H1 (cell line): ENCODE measurements around the gene MPHOSPH10. TPM values are rescaled to one million over a fixed set of nuclear protein-coding genes. Genes with fewer than 3 reads are reported as not detected.

Experiments
- CTCF ChIA-PET: fragments of 300-600 bp; sonication (Branson Sonifier 250); formaldehyde crosslinking; loops from one replicate; lab custom pipeline; 2021; ENCODE audit not compliant: partially characterized antibody; lab: Charles Lee
- POLR2A ChIA-PET: fragments of 300-600 bp; sonication (Branson Sonifier 250); formaldehyde crosslinking; loops from one replicate; lab custom pipeline; 2021; ENCODE audit warnings: inconsistent platforms; ENCODE audit not compliant: partially characterized antibody; lab: Charles Lee
- DNase-seq, 2 experiments: peaks; one replicate each; pipeline versions ENCODE4 v3.0.0 to v3.0.0-alpha.2; 2010 to 2022; ENCODE audit warnings: low spot score in 2 of 2, low read depth in 1 of 2, mixed read lengths in 1 of 2
- FAIRE-seq: peaks from 2 replicates; lab custom pipeline; 2011; peaks lifted over from hg19 to GRCh38; lab: Jason Lieb, UNC
- H2AFZ ChIP-seq: 2 replicates; pipeline ENCODE4 v1.8.1; 2012; ENCODE audit warnings: low read length, inconsistent platforms
- H2AK5ac ChIP-seq: 2 replicates; pipeline ENCODE4 v1.6.1; 2013; ENCODE audit warnings: low read depth, low read length
- H2BK120ac ChIP-seq: replicated peaks from 2 replicates; pipeline ENCODE3; 2013; ENCODE audit warnings: low read depth, low read length, inconsistent platforms
- H2BK12ac ChIP-seq: 2 replicates; pipeline ENCODE4 v1.6.1; 2013; ENCODE audit warnings: low read depth, low read length
- H2BK15ac ChIP-seq: 2 replicates; pipeline ENCODE4 v1.6.1; 2013; ENCODE audit warnings: low read length
- H2BK20ac ChIP-seq: 2 replicates; pipeline ENCODE4 v1.6.1; 2013; ENCODE audit warnings: low read length
- H2BK5ac ChIP-seq: 2 replicates; pipeline ENCODE4 v1.6.1; 2013; ENCODE audit warnings: low read depth, low read length
- H3K14ac ChIP-seq: 2 replicates; pipeline ENCODE4 v1.6.1; 2013; ENCODE audit warnings: inconsistent platforms; ENCODE audit not compliant: insufficient read length
- H3K18ac ChIP-seq: 2 replicates; pipeline ENCODE4 v1.6.1; 2013; ENCODE audit warnings: low read length; ENCODE audit errors: extremely low read depth
- H3K23ac ChIP-seq: 2 replicates; pipeline ENCODE4 v1.6.1; 2013; ENCODE audit warnings: inconsistent platforms; ENCODE audit not compliant: insufficient read length
- H3K23me2 ChIP-seq: 2 replicates; pipeline ENCODE4 v1.6.1; 2013; ENCODE audit warnings: low read depth, low read length
- H3K27ac ChIP-seq: 2 replicates; pipeline ENCODE4 v1.6.1; 2011; ENCODE audit warnings: low read depth, low read length, inconsistent platforms
- H3K27me3 ChIP-seq, 4 experiments: replicated peaks in 1 of 4; 1 replicate in 1 of 4; 2 replicates in 3 of 4; pipeline versions ENCODE4 v1.6.1 to v1.8.1; 2011 to 2013; ENCODE audit warnings: low read length in 3 of 4, mild to moderate bottlenecking in 3 of 4, inconsistent platforms in 2 of 4, mixed read lengths in 2 of 4, moderate library complexity in 1 of 4; ENCODE audit not compliant: control insufficient read depth in 3 of 4, insufficient read depth in 3 of 4; ENCODE audit errors: extremely low read depth in 1 of 4
- H3K36me3 ChIP-seq, 4 experiments: 2 replicates each; pipeline versions ENCODE4 v1.6.1 to v1.8.1; 2011 to 2013; ENCODE audit warnings: mild to moderate bottlenecking in 4 of 4, low read length in 3 of 4, moderate library complexity in 2 of 4, control low read depth in 1 of 4, inconsistent platforms in 1 of 4; ENCODE audit not compliant: insufficient read depth in 4 of 4, control insufficient read depth in 2 of 4
- H3K4ac ChIP-seq: replicated peaks from 2 replicates; pipeline ENCODE3; 2013; ENCODE audit warnings: low read length, low read depth, mixed read lengths, inconsistent platforms; ENCODE audit not compliant: insufficient read length
- H3K4me1 ChIP-seq, 4 experiments: replicated peaks in 1 of 4; 1 replicate in 1 of 4; 2 replicates in 3 of 4; pipeline versions ENCODE4 v1.6.1 to v1.8.1; 2011 to 2013; ENCODE audit warnings: low read length in 3 of 4, inconsistent platforms in 2 of 4, mixed read lengths in 1 of 4; ENCODE audit not compliant: insufficient read depth in 4 of 4, control insufficient read depth in 3 of 4
- H3K4me2 ChIP-seq, 2 experiments: 2 replicates each; pipeline versions ENCODE4 v1.6.1 to v1.8.1; 2011 to 2013; ENCODE audit warnings: low read depth in 2 of 2, low read length in 2 of 2, control low read depth in 1 of 2, inconsistent platforms in 1 of 2, mild to moderate bottlenecking in 1 of 2; ENCODE audit not compliant: insufficient read depth in 1 of 2
- H3K4me3 ChIP-seq, 4 experiments: fragments of 200-600, 300-600 bp in 1 of 4; sonication (generic), shearing (Covaris generic), sonication (Bioruptor Twin) in 1 of 4; 2 replicates each; pipeline versions ENCODE4 v1.5.1 to v1.8.1; 2011 to 2016; ENCODE audit warnings: low read length in 4 of 4, low read depth in 3 of 4, control low read depth in 2 of 4, inconsistent platforms in 2 of 4, mild to moderate bottlenecking in 2 of 4, mixed read lengths in 1 of 4, moderate library complexity in 1 of 4; ENCODE audit not compliant: insufficient read depth in 2 of 4; ENCODE audit errors: extremely low read depth in 1 of 4
- H3K56ac ChIP-seq: replicated peaks from 2 replicates; pipeline ENCODE3; 2013; ENCODE audit warnings: low read depth, mild to moderate bottlenecking, mixed read lengths, low read length, inconsistent platforms; ENCODE audit not compliant: insufficient read length
- H3K79me1 ChIP-seq: 2 replicates; pipeline ENCODE4 v1.6.1; 2013; ENCODE audit warnings: low read depth, low read length, control low read depth
- H3K79me2 ChIP-seq, 2 experiments: 2 replicates each; pipeline versions ENCODE4 v1.6.1 to v1.8.1; 2012 to 2013; ENCODE audit warnings: low read length in 2 of 2, mild to moderate bottlenecking in 2 of 2, inconsistent platforms in 1 of 2; ENCODE audit not compliant: insufficient read depth in 2 of 2, control insufficient read depth in 1 of 2
- H3K9ac ChIP-seq, 4 experiments: replicated peaks in 1 of 4; 1 replicate in 1 of 4; 2 replicates in 3 of 4; pipeline versions ENCODE4 v1.6.1 to v1.8.1; 2011 to 2013; ENCODE audit warnings: low read depth in 3 of 4, low read length in 3 of 4, control low read depth in 2 of 4, mild to moderate bottlenecking in 2 of 4, moderate library complexity in 2 of 4, inconsistent platforms in 1 of 4; ENCODE audit errors: extremely low read depth in 1 of 4
- H3K9me3 ChIP-seq, 2 experiments: 2 replicates each; pipeline versions ENCODE4 v1.6.1 to v1.8.1; 2012 to 2013; ENCODE audit warnings: mild to moderate bottlenecking in 2 of 2, moderate library complexity in 2 of 2, control low read depth in 1 of 2, inconsistent platforms in 1 of 2, low read depth in 1 of 2, low read length in 1 of 2, mixed read lengths in 1 of 2; ENCODE audit not compliant: insufficient read depth in 2 of 2
- H4K20me1 ChIP-seq, 2 experiments: replicated peaks in 1 of 2; 2 replicates each; pipeline versions ENCODE3 to v1.8.1; 2011 to 2013; ENCODE audit warnings: inconsistent platforms in 2 of 2, low read length in 2 of 2, mild to moderate bottlenecking in 1 of 2; ENCODE audit not compliant: insufficient read depth in 2 of 2, control insufficient read depth in 1 of 2
- H4K5ac ChIP-seq: 2 replicates; pipeline ENCODE4 v1.6.1; 2013; ENCODE audit warnings: low read length, low read depth, mixed read lengths, inconsistent platforms; ENCODE audit not compliant: insufficient read length
- H4K8ac ChIP-seq: 2 replicates; pipeline ENCODE4 v1.8.0; 2013; ENCODE audit warnings: mild to moderate bottlenecking, moderate library complexity, low read length, inconsistent platforms; ENCODE audit not compliant: insufficient read depth; ENCODE audit errors: extremely low read depth
- H4K91ac ChIP-seq: replicated peaks from 2 replicates; pipeline ENCODE3; 2013; ENCODE audit warnings: low read length, mixed read lengths, inconsistent platforms; ENCODE audit not compliant: insufficient read length
- ASH2L ChIP-seq: fragments of 200-600, 300-600 bp; sonication (generic); IDR thresholded peaks from one replicate; pipeline ENCODE4 v1.7.1; 2017; ENCODE audit warnings: low read length
- BRCA1 ChIP-seq: IDR thresholded peaks from 2 replicates; pipeline ENCODE4 v1.6.1; 2012; ENCODE audit warnings: low read depth, low read length, improper control_type of control experiment
- CHD1 ChIP-seq: IDR thresholded peaks from 2 replicates; pipeline ENCODE4 v1.6.1; 2012; ENCODE audit warnings: low read depth, low read length, improper control_type of control experiment
- SAP30 ChIP-seq: fragments of 300-600 bp; sonication (generic); IDR thresholded peaks from 2 replicates; pipeline ENCODE4 v1.7.1; 2012; ENCODE audit warnings: low read length, moderate library complexity, mild to moderate bottlenecking, inconsistent platforms; ENCODE audit not compliant: insufficient read depth, insufficient replicate concordance
- WGBS, 2 experiments: shearing (Covaris generic) in 1 of 2; methylation state at CpG; one replicate each; pipeline versions ENCODE4 v1.1.6 to v1.1.7; 2013 to 2015; ENCODE audit warnings: low lambda C conversion rate in 2 of 2, mixed read lengths in 2 of 2, inconsistent platforms in 1 of 2, low coverage in 1 of 2, missing lambda C conversion rate in 1 of 2; ENCODE audit not compliant: insufficient replicate concordance in 2 of 2, insufficient coverage in 1 of 2, insufficient read length in 1 of 2; ENCODE audit errors: extremely low coverage in 1 of 2, missing lambda C conversion rate in 1 of 2; 5-methylcytosine and 5-hydroxymethylcytosine counted together
- polyA plus RNA-seq, 7 experiments: library from polyadenylated mRNA; depleted of rRNA in 3 of 7; stranded (reverse) in 5 of 7; unstranded in 2 of 7; fragments of >200 nt in 5 of 7; fragments of 200-250 nt in 2 of 7; gene quantifications; 1 replicate in 5 of 7; 2 replicates in 1 of 7; 4 replicates in 1 of 7; pipeline versions ENCODE4 v1.2.1 to v1.2.3, GENCODE V29; 2011 to 2013; ENCODE audit warnings: missing spikeins in 2 of 7, mixed read lengths in 2 of 7
- total RNA-seq: library from RNA; stranded (reverse); fragmentation: NEBNext Ultra II Directional; extraction: Animal tissue kit (Norgen Biotek cat#: 25700); gene quantifications from 2 replicates; pipeline ENCODE4 v1.2.1, GENCODE V29; 2021

Gene MPHOSPH10
- total and polyA plus RNA-seq, 2 of the 8 experiments (the other 6 are each of a cell fraction or from before 2014, with no cell fraction given) = 4.5 to 39.1 TPM

DNA sequence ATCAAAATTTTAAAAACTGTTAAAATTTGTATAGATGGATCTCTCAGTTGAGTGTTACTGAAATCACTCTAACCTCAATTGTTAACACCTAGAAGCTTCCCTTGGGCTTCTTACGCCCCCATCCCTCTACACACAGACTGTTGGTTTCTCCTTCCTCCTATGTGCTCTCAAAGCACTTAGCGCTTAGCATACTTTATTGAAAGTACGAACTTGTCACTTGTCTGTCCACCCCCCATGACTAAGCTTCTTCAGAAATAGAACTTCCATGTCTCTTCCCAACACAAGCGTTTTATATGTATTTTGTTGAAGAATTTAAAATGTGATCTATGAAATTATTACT, 441 bp downstream of the MPHOSPH10 start:
- H3K4me1 ChIP-seq = no peaks in the 10 kb centered on the region
- H3K23ac ChIP-seq = no peak overlapping the region
- H3K4ac ChIP-seq = no peak overlapping the region
- H4K91ac ChIP-seq = no peak overlapping the region
- H3K18ac ChIP-seq = no peak overlapping the region
- WGBS, 2 experiments = 2% methylated on average over 4 of the region's 4 CpGs; no CpG with 5 or more reads in 1 of the 2 experiments
- H4K20me1 ChIP-seq = peaks cover 0 to 3% of the 10 kb centered on the region in 2 experiments
- CTCF ChIA-PET = interaction anchor here (0.5 to 3.6 kb wide), 6 partner anchors 17 to 166 kb away, joined by 3 to 28 read pairs (median 3); no protein-coding TSS in a partner anchor
- no peaks in the 10 kb centered on the region for H3K9me3 ChIP-seq
- peaks cover 5% of the 10 kb centered on the region for H3K23me2 ChIP-seq
- H2BK12ac ChIP-seq = no peak overlapping the region
- H4K8ac ChIP-seq = no peak overlapping the region
- no peak overlapping the region for H2AK5ac ChIP-seq
- H3K36me3 ChIP-seq = peaks cover 0 to 26% (median 14%) of the 10 kb centered on the region in 4 experiments; a peak in 6 of 8 replicates
- H2AFZ ChIP-seq = peak overlapping the region; percentile 6; the same call in 1 of the 2 replicates
- no peaks in the 10 kb centered on the region; the same call in 1 of the 2 replicates for H3K79me1 ChIP-seq
- no peak overlapping the region for H2BK20ac ChIP-seq
- no peak overlapping the region for H2BK15ac ChIP-seq
- H4K5ac ChIP-seq = no peak overlapping the region
- TF ChIP-seq ASH2L (no peak), SAP30 (peak; percentile 24), BRCA1 (no peak), CHD1 (0 out of 2 replicates have a peak, but pooled peaks have one; percentile 9)
- DNase-seq (no peak), FAIRE-seq (no peak)
- H3K27me3 ChIP-seq = no peaks in the 10 kb centered on the region
- H3K79me2 ChIP-seq = peaks cover 0 to 51% of the 10 kb centered on the region in 2 experiments
- no peak overlapping the region for H3K14ac ChIP-seq
- peak overlapping the region; percentile 80; the same call in 1 of the 2 replicates for H3K27ac ChIP-seq
- peak overlapping the region in 3 of 4 experiments; percentile 52 to 92 (median 91); a peak in 6 of 7 replicates for H3K9ac ChIP-seq
- peak overlapping the region; percentile 63 to 84 for H3K4me2 ChIP-seq
- no peak overlapping the region for H2BK120ac ChIP-seq
- POLR2A ChIA-PET = interaction anchor here (0.9 to 2.7 kb wide), 11 partner anchors 9 to 63 kb away, joined by 3 to 17 read pairs (median 6); partner anchors contain the start of gene NAGK
- 0 out of 2 replicates have a peak overlapping the region, but pooled peaks have one; percentile 93 for H2BK5ac ChIP-seq
- no peak overlapping the region for H3K56ac ChIP-seq
- peak overlapping the region; percentile 83 to 98 (median 92) for H3K4me3 ChIP-seq
